Natural killer cell treated with Interleukin-12 subunit alpha and Interleukin-12 subunit beta and Interleukin-15 and Interleukin-18, amount 100 ng/mL, for 72 hours (primary cell): ENCODE results near the gene PUS1. TPM values are rescaled to one million over a fixed set of nuclear protein-coding genes. Genes with fewer than 3 reads are reported as not detected.

Experiments used
- ATAC-seq, 2 donors: fragments of 150-1000 bp; cut with Tn5 transposase in 1 of 2; sonication (Bioruptor Pico), chemical (Tn5 transposase) in 1 of 2; 2 replicates each; pipeline ENCODE4 v1.10.0; 2021
- DNase-seq: peaks from one replicate; pipeline ENCODE4 v3.0.0; 2022; ENCODE audit warnings: low spot score
- H3K27ac Mint-ChIP-seq, 2 donors: 1 replicate in 1 of 2; 2 replicates in 1 of 2; pipeline ENCODE4 v1.8.0; 2022; ENCODE audit warnings: mixed read lengths in 2 of 2, mild to moderate bottlenecking in 1 of 2, moderate library complexity in 1 of 2
- H3K27me3 Mint-ChIP-seq, 2 donors: 1 replicate in 1 of 2; 2 replicates in 1 of 2; pipeline ENCODE4 v1.8.0; 2022; ENCODE audit warnings: mixed read lengths in 2 of 2
- H3K36me3 Mint-ChIP-seq: one replicate; pipeline ENCODE4 v1.8.0; 2022; ENCODE audit warnings: mixed read lengths
- H3K4me1 Mint-ChIP-seq, 2 donors: 1 replicate in 1 of 2; 2 replicates in 1 of 2; pipeline ENCODE4 v1.8.0; 2022; ENCODE audit warnings: low read depth in 2 of 2, mixed read lengths in 2 of 2, mild to moderate bottlenecking in 1 of 2
- H3K4me3 Mint-ChIP-seq: one replicate; pipeline ENCODE4 v1.8.0; 2022; ENCODE audit warnings: mixed read lengths
- H3K9me3 Mint-ChIP-seq: 2 replicates; pipeline ENCODE4 v1.8.0; 2022; ENCODE audit warnings: mixed read lengths
- total RNA-seq, 2 donors: library from RNA; stranded (reverse); gene quantifications; one replicate each; pipeline ENCODE4 v1.2.3, GENCODE V29; 2022

PUS1 gene
- total RNA-seq, 2 donors from 2014 or later, result 53.7 to 147 TPM

DNA sequence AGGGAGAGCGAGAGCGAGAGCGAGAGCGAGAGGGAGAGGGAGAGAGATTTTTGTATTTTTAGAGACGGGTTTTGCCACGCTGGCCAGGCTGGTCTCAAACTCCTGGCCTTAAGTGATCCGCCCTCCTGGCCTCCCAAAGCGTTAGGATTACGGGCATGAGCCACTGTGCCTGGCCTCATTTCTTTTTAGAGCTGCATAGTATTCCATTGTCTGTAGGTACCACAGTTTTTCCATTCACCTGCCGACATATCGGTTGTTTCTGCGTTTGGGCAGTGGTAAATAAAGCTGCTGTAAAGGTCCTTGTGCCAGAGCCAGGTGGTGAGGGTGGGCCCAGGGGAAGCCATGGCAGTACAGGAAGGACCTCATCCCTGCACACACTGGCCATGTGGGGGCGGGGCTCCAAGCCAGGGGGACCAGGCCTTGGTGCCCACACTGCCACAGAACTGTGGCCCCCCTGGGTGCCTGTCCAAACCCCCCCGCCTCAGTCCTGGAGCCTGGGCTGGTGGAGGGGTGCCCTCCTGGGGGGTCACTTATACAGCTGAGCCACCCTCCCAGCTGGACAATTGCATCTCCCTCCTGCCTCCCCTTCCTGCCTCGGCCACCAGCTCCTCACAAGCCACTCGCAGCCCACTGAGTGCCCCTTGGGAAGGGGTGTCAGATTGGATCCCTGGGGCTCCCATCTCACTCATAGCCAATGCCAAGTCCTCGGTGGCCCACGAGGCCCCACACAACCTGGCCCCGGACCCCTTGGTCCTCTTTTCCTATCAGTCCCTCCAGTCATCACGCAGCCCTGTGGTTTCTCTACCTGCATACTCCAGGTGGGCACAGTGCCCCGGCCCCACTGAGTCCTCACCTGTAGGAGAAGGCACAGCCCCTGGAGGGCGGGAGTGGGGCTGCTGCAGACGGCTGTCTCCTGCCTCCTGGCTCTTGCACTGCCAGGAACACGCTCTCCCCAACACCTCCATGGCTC, 1.7 kb upstream of the PUS1 start:
- H3K4me1 Mint-ChIP-seq, result peaks cover 9% of the 10 kb centered on the region in 2 donors
- no peak for DNase-seq
- no peaks in the 10 kb centered on the region for H3K9me3 Mint-ChIP-seq
- ATAC-seq, result no peak
- no peaks in the 10 kb centered on the region for H3K27me3 Mint-ChIP-seq
- H3K36me3 Mint-ChIP-seq, result peaks cover 2% of the 10 kb centered on the region
- H3K4me3 Mint-ChIP-seq, result peak overlapping the region; percentile 96
- H3K27ac Mint-ChIP-seq, result peak overlapping the region; percentile 83

GRCh38 chr12:131928080-131928710, 881 bp upstream of the PUS1 start:
- Mint-ChIP-seq H3K36me3 (peaks cover 7% of the 10 kb centered on the region), H3K9me3 (no peaks in the 10 kb centered on the region), H3K27me3 (no peaks in the 10 kb centered on the region), H3K27ac (peak overlapping the region; percentile 83), H3K4me3 (peak overlapping the region; percentile 96), H3K4me1 (peaks cover 13 to 14% of the 10 kb centered on the region in 2 donors)
- ATAC-seq (peak; percentile 2 to 22), DNase-seq (no peak)

DNA sequence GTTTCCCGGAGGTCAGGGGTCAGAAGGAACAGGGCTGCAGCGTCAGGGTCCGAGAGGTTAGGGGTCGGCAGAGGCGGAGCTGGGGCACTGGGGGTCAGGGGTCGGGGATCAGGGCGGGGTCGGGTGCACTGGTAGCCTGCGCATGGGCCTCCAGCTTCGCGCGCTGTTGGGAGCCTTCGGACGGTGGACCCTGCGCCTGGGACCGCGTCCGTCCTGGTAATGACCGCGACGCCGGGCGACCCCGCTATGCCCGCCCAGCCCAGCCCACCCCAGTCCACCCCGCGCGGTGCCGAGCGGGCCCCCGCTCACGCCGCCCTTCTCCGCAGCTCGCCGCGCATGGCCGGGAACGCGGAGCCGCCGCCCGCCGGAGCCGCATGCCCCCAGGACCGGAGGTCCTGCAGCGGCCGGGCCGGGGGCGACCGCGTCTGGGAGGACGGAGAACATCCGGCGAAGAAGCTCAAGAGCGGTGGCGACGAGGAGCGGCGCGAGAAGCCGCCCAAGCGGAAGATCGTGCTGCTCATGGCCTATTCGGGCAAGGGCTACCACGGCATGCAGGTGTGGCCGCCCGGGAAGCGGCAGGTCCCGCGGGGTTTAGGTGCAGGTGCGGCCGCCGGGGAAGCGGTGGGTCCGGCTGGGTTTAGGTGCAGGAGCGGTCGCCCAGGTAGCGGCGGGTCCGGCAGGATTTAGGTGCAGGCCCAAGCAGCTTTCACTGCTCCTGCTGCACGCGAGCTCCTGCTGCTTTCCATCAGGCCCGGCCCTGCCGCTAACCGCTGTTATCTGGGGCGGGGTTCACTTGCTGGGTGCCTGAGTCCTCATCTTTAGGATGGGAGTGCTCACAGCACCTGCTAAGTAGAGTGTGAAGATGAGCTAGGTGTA, 743 bp downstream of the PUS1 start:
- no peaks in the 10 kb centered on the region for H3K9me3 Mint-ChIP-seq
- peak overlapping the region; percentile 96 for H3K4me3 Mint-ChIP-seq
- DNase-seq, result no peak
- ATAC-seq, result peak; percentile 5 to 19
- H3K27ac Mint-ChIP-seq, result peak overlapping the region; percentile 83 to 84
- no peaks in the 10 kb centered on the region for H3K27me3 Mint-ChIP-seq
- H3K4me1 Mint-ChIP-seq, result peaks cover 13 to 14% of the 10 kb centered on the region in 2 donors
- peaks cover 15% of the 10 kb centered on the region for H3K36me3 Mint-ChIP-seq

GRCh38 chr12:131930510-131930909, 1.4 kb downstream of the PUS1 start:
- H3K4me3 Mint-ChIP-seq, result peak overlapping the region; percentile 96
- DNase-seq (no peak), ATAC-seq (no peak)
- no peaks in the 10 kb centered on the region for H3K27me3 Mint-ChIP-seq
- peaks cover 15% of the 10 kb centered on the region for H3K36me3 Mint-ChIP-seq
- H3K9me3 Mint-ChIP-seq, result no peaks in the 10 kb centered on the region
- peak overlapping the region; percentile 61 to 64 for H3K27ac Mint-ChIP-seq
- H3K4me1 Mint-ChIP-seq, result peaks cover 13 to 14% of the 10 kb centered on the region in 2 donors

DNA sequence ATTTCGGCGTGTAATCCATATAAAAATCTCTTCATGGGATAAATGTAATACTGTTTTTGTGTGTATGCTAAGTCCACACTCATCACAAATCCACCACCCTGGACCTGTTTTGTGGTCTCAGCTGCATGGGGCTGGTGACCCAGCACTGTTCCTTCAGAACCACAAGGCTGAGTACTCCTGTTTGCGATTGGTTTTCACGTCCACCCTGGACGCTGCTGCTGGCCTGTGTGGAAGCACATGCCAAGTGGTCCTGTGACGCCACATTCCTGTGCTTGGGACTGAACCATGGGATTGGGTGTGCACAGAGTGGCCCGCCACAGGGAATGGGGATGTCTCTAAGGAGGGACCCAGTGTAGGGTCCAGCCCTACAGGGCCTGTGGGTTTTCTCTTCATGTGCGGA, 4.3 kb downstream of the PUS1 start:
- Mint-ChIP-seq H3K27ac (no peak overlapping the region), H3K36me3 (peaks cover 20% of the 10 kb centered on the region), H3K4me1 (peaks cover 9 to 14% of the 10 kb centered on the region in 2 donors), H3K27me3 (no peaks in the 10 kb centered on the region), H3K9me3 (no peaks in the 10 kb centered on the region), H3K4me3 (no peak overlapping the region)
- ATAC-seq (no peak), DNase-seq (peak; percentile 13)

DNA sequence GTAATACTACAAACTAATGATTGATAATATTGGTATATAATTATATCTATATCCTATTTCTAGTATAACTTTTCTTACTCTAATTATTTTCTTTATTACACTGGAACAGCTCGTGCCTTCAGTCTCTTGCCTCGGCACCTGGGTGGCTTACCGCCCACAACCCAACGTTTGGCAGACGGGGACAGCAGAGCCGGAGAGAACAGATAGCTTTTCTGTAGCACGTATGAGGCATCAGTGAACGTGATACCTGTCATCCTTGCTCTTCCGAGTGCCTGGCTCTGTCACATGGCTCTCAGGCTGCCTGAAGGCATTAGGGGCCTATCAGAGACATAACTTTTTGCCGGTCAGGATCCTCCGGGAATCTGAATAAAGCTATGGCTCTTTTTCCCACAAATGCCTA, 5.5 kb downstream of the PUS1 start:
- ATAC-seq (no peak), DNase-seq (no peak)
- H3K4me1 Mint-ChIP-seq, result peaks cover 9 to 14% of the 10 kb centered on the region in 2 donors
- peaks cover 20% of the 10 kb centered on the region for H3K36me3 Mint-ChIP-seq
- H3K4me3 Mint-ChIP-seq, result no peak overlapping the region
- no peak overlapping the region for H3K27ac Mint-ChIP-seq
- H3K9me3 Mint-ChIP-seq, result no peaks in the 10 kb centered on the region
- H3K27me3 Mint-ChIP-seq, result no peaks in the 10 kb centered on the region

DNA sequence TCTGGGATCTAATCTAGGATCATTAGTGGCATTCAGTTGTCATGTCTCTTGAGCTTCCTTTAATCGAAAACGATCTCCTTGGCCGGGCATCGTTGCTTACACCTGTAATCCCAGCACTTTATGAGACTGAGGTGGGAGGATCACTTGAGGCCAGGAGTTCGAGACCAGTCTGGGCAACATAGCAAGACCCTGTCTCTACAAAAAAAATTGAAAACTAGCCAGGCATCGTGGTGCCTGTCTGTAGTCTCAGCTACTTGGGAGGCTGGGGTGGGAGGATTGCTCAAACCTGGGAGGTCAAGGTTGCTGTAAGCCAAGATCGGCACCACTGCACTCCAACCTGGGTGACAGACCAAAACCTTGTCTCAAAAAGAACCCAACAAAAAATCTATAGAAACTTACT, 9.0 kb downstream of the PUS1 start:
- Mint-ChIP-seq H3K4me1 (no peaks in the 10 kb centered on the region), H3K27ac (no peak overlapping the region), H3K36me3 (peaks cover 13% of the 10 kb centered on the region), H3K9me3 (no peaks in the 10 kb centered on the region), H3K4me3 (no peak overlapping the region), H3K27me3 (no peaks in the 10 kb centered on the region)
- ATAC-seq, result no peak
- no peak for DNase-seq

DNA sequence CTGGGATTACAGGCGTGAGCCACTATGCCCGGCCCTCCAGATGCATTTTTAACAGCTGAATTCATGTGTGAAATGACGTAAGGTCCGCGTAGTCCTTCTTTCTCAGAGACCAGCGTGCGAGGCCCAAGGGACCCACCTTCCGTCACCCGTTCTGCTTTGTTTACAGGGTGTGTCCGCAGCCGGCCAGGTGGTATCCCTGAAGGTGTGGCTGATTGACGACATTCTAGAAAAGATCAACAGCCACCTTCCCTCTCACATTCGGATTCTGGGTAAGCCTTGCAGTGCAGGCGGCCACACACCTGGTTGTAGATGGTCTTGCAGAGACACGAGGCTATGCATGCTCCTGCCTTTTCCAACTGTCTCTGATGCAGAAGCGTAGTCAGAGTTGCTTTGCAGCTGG, 9.9 kb downstream of the PUS1 start:
- Mint-ChIP-seq H3K4me1 (no peaks in the 10 kb centered on the region), H3K4me3 (no peak overlapping the region), H3K27ac (no peak overlapping the region)

DNA sequence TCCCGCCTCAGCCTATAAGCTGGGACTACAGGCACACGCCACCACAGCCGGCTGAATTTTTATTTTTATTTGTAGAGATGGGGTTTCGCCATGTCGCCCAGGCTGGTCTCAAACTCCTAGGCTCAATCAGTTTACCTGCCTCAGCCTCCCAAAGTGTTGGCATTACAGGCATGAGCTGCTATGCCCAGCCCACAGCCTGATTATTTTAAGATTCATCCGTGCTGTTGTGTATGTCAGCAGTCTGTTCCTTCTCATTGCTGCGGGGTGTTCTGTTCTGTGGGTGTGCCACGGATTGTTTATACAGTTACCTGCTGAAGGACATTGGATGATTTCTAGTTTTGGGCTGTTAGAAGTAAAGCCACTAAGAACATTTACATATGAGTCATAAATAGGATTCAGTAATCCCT, 11.1 kb downstream of the PUS1 start:
- Mint-ChIP-seq H3K9me3 (no peaks in the 10 kb centered on the region), H3K27me3 (no peaks in the 10 kb centered on the region), H3K4me3 (no peak overlapping the region), H3K27ac (no peak overlapping the region), H3K36me3 (peaks cover 5% of the 10 kb centered on the region), H3K4me1 (peaks cover 0 to 2% of the 10 kb centered on the region in 2 donors)
- DNase-seq (no peak), ATAC-seq (no peak)

More for the DNA sequence above, 9.9 kb downstream of the PUS1 start:
- Mint-ChIP-seq H3K27me3 (no peaks in the 10 kb centered on the region), H3K36me3 (peaks cover 5% of the 10 kb centered on the region), H3K9me3 (no peaks in the 10 kb centered on the region)
- DNase-seq, result no peak
- ATAC-seq, result no peak

GRCh38 chr12:131941116-131941986, 12.3 kb downstream of the PUS1 start:
- ATAC-seq (peak in 1 of 2 donors; percentile 7), DNase-seq (no peak)
- Mint-ChIP-seq H3K9me3 (no peaks in the 10 kb centered on the region), H3K4me3 (no peak overlapping the region), H3K27ac (no peak overlapping the region), H3K27me3 (no peaks in the 10 kb centered on the region), H3K4me1 (peaks cover 0 to 2% of the 10 kb centered on the region in 2 donors), H3K36me3 (peaks cover 5% of the 10 kb centered on the region)

GRCh38 chr12:131941987-131942341, 12.9 kb downstream of the PUS1 start:
- Mint-ChIP-seq H3K4me1 (peaks cover 0 to 2% of the 10 kb centered on the region in 2 donors), H3K27me3 (no peaks in the 10 kb centered on the region), H3K9me3 (no peaks in the 10 kb centered on the region), H3K36me3 (peaks cover 5% of the 10 kb centered on the region), H3K27ac (no peak overlapping the region), H3K4me3 (no peak overlapping the region)
- no peak for DNase-seq
- peak in 1 of 2 donors; percentile 25 for ATAC-seq

DNA sequence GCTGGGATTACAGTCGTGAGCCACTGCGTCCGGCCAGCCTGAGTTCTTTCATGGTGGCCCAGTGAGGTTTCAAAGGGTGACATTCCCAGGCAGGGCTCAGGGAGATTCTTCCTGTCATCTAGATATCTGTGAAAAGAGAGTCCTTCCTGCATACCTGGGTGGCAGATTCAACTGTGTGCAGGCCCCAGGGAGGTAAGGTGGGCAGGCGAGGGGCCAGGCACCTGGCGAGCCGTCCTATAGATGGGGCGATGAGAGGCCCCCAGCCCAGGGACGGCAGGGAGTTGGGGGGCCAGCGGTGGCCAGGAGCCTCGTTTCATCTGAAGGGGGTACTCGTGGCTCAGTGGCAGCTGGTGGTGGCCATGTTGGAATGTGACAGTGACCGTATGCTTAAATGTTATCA, 13.6 kb downstream of the PUS1 start:
- H3K36me3 Mint-ChIP-seq, result peaks cover 3% of the 10 kb centered on the region
- ATAC-seq, result no peak
- peaks cover 6 to 7% of the 10 kb centered on the region in 2 donors for H3K4me1 Mint-ChIP-seq
- no peak for DNase-seq
- no peaks in the 10 kb centered on the region for H3K27me3 Mint-ChIP-seq
- no peak overlapping the region for H3K4me3 Mint-ChIP-seq
- no peak overlapping the region for H3K27ac Mint-ChIP-seq
- H3K9me3 Mint-ChIP-seq, result no peaks in the 10 kb centered on the region

GRCh38 chr12:131943389-131943788, 14.3 kb downstream of the PUS1 start:
- peaks cover 12 to 13% of the 10 kb centered on the region in 2 donors for H3K4me1 Mint-ChIP-seq
- no peak for ATAC-seq
- no peaks in the 10 kb centered on the region for H3K9me3 Mint-ChIP-seq
- H3K27ac Mint-ChIP-seq, result no peak overlapping the region
- DNase-seq, result no peak
- no peak overlapping the region for H3K4me3 Mint-ChIP-seq
- no peaks in the 10 kb centered on the region for H3K27me3 Mint-ChIP-seq
- no peaks in the 10 kb centered on the region for H3K36me3 Mint-ChIP-seq
